OCI-LY7 (cell line): Measurements from ENCODE around the gene SEMA6D.

Source experiments
- CTCF ChIP-seq: fragments of 200-600 bp; sonication (generic); conservative IDR thresholded peaks from 2 replicates; pipeline ENCODE4 v1.5.1; 2014; ENCODE audit warnings: mild to moderate bottlenecking, antibody characterized with exemption, low read length, moderate library complexity, mixed read lengths
- EZH2phosphoT487 ChIP-seq: fragments of 200-600 bp; sonication (generic); IDR thresholded peaks from 2 replicates; pipeline ENCODE4 v1.6.1; 2018; ENCODE audit warnings: low read depth, borderline replicate concordance, mild to moderate bottlenecking, mixed run types, antibody characterized with exemption, low read length, moderate library complexity, mixed read lengths

GRCh38 chr15:47769166-47769565 lies 51.9 kb downstream of the SEMA6D start:
- TF ChIP-seq CTCF (no peak), EZH2phosphoT487 (no peak)
